ENCODE data around the gene SART3. TPM values are rescaled to one million over a fixed set of nuclear protein-coding genes. Genes with fewer than 3 reads are reported as not detected.
A peak's percentile ranks its signal among the peaks of the same experiment; 100 is the strongest.

The SART3 gene
- total RNA-seq, 1 donor from 2014 or later = 74.5 TPM

DNA sequence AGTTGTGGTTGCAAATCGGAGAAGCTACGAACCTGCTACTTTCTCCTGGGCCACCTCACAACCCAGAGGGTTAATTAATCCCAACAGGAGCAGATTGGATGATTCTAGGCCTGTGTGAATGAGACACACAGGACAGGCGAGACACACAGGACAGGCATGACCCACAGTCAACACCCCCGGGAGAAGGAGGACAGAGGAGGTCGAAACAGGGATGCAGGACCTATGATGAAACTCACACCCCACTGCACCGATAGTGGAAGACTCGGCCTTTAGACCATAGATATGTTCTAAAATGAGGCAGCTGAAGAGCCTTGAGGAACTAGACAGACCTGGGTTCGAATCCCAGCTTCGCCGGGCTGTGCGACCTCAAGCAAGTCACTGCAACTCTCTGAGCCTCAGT lies 25.3 kb upstream of the SART3 start:
- H3K27me3 Mint-ChIP-seq = peaks cover 4% of the 10 kb centered on the region
- H3K36me3 Mint-ChIP-seq (ENCODE audit: insufficient read depth) = no peaks in the 10 kb centered on the region
- H3K4me3 Mint-ChIP-seq (ENCODE audit: low read depth) = no peak overlapping the region
- peaks cover 1% of the 10 kb centered on the region for H3K4me1 Mint-ChIP-seq (ENCODE audit: low read depth)
- H3K9me3 Mint-ChIP-seq (ENCODE audit: low read depth) = no peaks in the 10 kb centered on the region
- no peak overlapping the region for H3K27ac Mint-ChIP-seq
- TF ChIP-seq, protein P1, sequence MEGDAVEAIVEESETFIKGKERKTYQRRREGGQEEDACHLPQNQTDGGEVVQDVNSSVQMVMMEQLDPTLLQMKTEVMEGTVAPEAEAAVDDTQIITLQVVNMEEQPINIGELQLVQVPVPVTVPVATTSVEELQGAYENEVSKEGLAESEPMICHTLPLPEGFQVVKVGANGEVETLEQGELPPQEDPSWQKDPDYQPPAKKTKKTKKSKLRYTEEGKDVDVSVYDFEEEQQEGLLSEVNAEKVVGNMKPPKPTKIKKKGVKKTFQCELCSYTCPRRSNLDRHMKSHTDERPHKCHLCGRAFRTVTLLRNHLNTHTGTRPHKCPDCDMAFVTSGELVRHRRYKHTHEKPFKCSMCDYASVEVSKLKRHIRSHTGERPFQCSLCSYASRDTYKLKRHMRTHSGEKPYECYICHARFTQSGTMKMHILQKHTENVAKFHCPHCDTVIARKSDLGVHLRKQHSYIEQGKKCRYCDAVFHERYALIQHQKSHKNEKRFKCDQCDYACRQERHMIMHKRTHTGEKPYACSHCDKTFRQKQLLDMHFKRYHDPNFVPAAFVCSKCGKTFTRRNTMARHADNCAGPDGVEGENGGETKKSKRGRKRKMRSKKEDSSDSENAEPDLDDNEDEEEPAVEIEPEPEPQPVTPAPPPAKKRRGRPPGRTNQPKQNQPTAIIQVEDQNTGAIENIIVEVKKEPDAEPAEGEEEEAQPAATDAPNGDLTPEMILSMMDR (IDR thresholded peaks at IDR 0.05; ENCODE audit: unreplicated experiment) = no peak
- no peak for DNase-seq (ENCODE audit: low spot score, unreplicated experiment)

DNA sequence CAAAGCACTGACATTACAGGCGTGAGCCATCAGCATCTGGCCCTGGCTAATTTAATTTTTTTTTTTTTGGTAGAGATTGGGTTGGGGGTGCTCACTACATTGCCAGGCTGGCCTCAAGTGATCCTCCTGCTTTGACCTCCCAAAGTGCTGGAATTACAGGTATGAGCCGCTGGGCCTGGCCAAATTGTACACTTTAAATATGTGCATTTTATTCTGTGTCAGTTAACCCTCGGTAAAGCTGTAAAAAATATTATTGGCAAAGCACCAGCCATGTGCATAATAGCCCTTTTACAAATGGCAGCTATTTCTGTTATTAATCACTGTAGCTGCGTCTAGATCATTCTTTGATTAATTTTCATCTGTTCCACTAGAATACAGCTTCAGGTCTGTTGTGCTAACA lies 24.9 kb upstream of the SART3 start:
- Mint-ChIP-seq H3K36me3 (ENCODE audit: insufficient read depth) (no peaks in the 10 kb centered on the region), H3K27ac (no peak overlapping the region), H3K27me3 (peaks cover 4% of the 10 kb centered on the region), H3K4me3 (ENCODE audit: low read depth) (no peak overlapping the region), H3K9me3 (ENCODE audit: low read depth) (no peaks in the 10 kb centered on the region), H3K4me1 (ENCODE audit: low read depth) (peaks cover 1% of the 10 kb centered on the region)
- TF ChIP-seq, protein P1 (IDR thresholded peaks at IDR 0.05; ENCODE audit: unreplicated experiment) = no peak
- no peak for DNase-seq (ENCODE audit: low spot score, unreplicated experiment)

GRCh38 chr12:108584456-108585065 lies 23.6 kb upstream of the SART3 start:
- no peaks in the 10 kb centered on the region for H3K9me3 Mint-ChIP-seq (ENCODE audit: low read depth)
- no peak overlapping the region for H3K27ac Mint-ChIP-seq
- TF ChIP-seq, protein P1 (IDR thresholded peaks at IDR 0.05; ENCODE audit: unreplicated experiment) = no peak
- H3K27me3 Mint-ChIP-seq = peaks cover 4% of the 10 kb centered on the region
- DNase-seq (ENCODE audit: low spot score, unreplicated experiment) = no peak
- peaks cover 5% of the 10 kb centered on the region for H3K4me1 Mint-ChIP-seq (ENCODE audit: low read depth)
- no peaks in the 10 kb centered on the region for H3K36me3 Mint-ChIP-seq (ENCODE audit: insufficient read depth)
- H3K4me3 Mint-ChIP-seq (ENCODE audit: low read depth) = no peak overlapping the region

DNA sequence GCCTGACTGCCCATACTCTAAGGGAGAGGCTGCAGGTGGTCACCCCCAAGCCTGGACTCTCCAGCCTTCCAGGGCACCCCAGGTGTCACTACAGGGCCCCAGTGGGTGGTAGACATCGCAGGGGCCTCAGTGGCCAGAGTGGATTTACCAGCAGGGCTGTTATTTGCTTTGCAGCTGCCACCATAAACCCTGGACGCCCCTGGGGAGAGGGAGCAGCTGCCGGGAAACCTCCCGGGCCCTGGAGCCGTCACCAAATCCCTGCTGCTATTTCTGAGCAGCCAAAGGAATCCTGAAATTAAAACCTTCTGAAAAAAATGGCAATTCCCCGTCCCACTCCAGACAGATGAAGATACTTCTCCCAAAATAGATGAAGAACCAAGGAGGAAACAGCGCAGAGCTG lies 23.0 kb upstream of the SART3 start:
- H3K4me3 Mint-ChIP-seq (ENCODE audit: low read depth) = no peak overlapping the region
- TF ChIP-seq, protein P1 (IDR thresholded peaks at IDR 0.05; ENCODE audit: unreplicated experiment) = no peak
- no peak for DNase-seq (ENCODE audit: low spot score, unreplicated experiment)
- H3K4me1 Mint-ChIP-seq (ENCODE audit: low read depth) = peaks cover 5% of the 10 kb centered on the region
- H3K9me3 Mint-ChIP-seq (ENCODE audit: low read depth) = no peaks in the 10 kb centered on the region
- no peaks in the 10 kb centered on the region for H3K36me3 Mint-ChIP-seq (ENCODE audit: insufficient read depth)
- peaks cover 4% of the 10 kb centered on the region for H3K27me3 Mint-ChIP-seq
- peak overlapping the region; percentile 28 for H3K27ac Mint-ChIP-seq

- H3K4me3 Mint-ChIP-seq (ENCODE audit: low read depth) = no peak overlapping the region
- H3K27ac Mint-ChIP-seq = no peak overlapping the region
- H3K27me3 Mint-ChIP-seq = peaks cover 4% of the 10 kb centered on the region
- TF ChIP-seq, protein P1 (IDR thresholded peaks at IDR 0.05; ENCODE audit: unreplicated experiment) = no peak
- no peak for DNase-seq (ENCODE audit: low spot score, unreplicated experiment)
- H3K36me3 Mint-ChIP-seq (ENCODE audit: insufficient read depth) = no peaks in the 10 kb centered on the region
- H3K9me3 Mint-ChIP-seq (ENCODE audit: low read depth) = no peaks in the 10 kb centered on the region
- peaks cover 3% of the 10 kb centered on the region for H3K4me1 Mint-ChIP-seq (ENCODE audit: low read depth)
Measured at GRCh38 chr12:108582978-108583770, 22.2 kb upstream of the SART3 start.

Data from progenitor cell of endocrine pancreas (in vitro differentiated cells).